ENCODE results near the gene R3HCC1L. TPM values are rescaled to one million over a fixed set of nuclear protein-coding genes. Genes with fewer than 3 reads are reported as not detected.

Gene R3HCC1L
- total RNA-seq, 1 experiment from 2014 or later = 6.3 TPM

Other genes starting within 250 kb of the R3HCC1L start
- gene CRTAC1, start 104.0 kb upstream of the R3HCC1L start, total RNA-seq (2014; rRNA removed; shearing (Covaris generic); ENCODE audit: low replicate concordance) = not detected in 2 replicates
- gene LOXL4, start 133.5 kb downstream of the R3HCC1L start, total RNA-seq (2014; rRNA removed; shearing (Covaris generic); ENCODE audit: low replicate concordance) = not detected in 2 replicates